GM06990 (cell line): ENCODE measurements around the gene CTXND2.

ENCODE experiments used
- DNase-seq: peaks from one replicate; pipeline ENCODE4 v3.0.0-alpha.2; 2011; ENCODE audit not compliant: insufficient read length; ENCODE audit errors: extremely low read depth
- H3K27me3 ChIP-seq: replicated peaks from 2 replicates; pipeline ENCODE4 v1.6.0; 2011; ENCODE audit warnings: low read length; ENCODE audit not compliant: control insufficient read depth, insufficient read depth
- H3K36me3 ChIP-seq: 2 replicates; pipeline ENCODE4 v1.5.1; 2011; ENCODE audit warnings: low read length; ENCODE audit not compliant: control insufficient read depth, insufficient read depth
- H3K4me3 ChIP-seq: replicated peaks from 2 replicates; pipeline ENCODE4 v1.5.1; 2011; ENCODE audit warnings: low read depth, mild to moderate bottlenecking, control low read depth, low read length
- CTCF ChIP-seq: IDR thresholded peaks from 2 replicates; pipeline ENCODE4 v1.5.1; 2011; ENCODE audit warnings: low read length, control low read depth, mild to moderate bottlenecking, inconsistent platforms; ENCODE audit not compliant: insufficient read depth, poor library complexity, severe bottlenecking

Gene CTXND2

GRCh38 chr1:150961756-150962155 lies 74.8 kb downstream of the CTXND2 start:
- H3K4me3 ChIP-seq = no peak overlapping the region
- TF ChIP-seq CTCF = no peak
- DNase-seq = no peak
- H3K36me3 ChIP-seq = peaks cover 35% of the 10 kb centered on the region
- H3K27me3 ChIP-seq = no peaks in the 10 kb centered on the region
